NCI-H2081 treated with DMSO at 0.1 percent for 48 hours (cell line): ENCODE results near the gene NKX1-1.
"Not testable (repeated sequence)": the region's sequence is repeated elsewhere in the genome, so short reads cannot be mapped to it uniquely, and the experiment has no call there.

Source experiments
- DNase-seq: peaks from one replicate; lab custom pipeline; 2025; lab: John Stamatoyannopoulos, UW

NKX1-1 gene

GRCh38 chr4:1373892-1374705 lies 32.1 kb downstream of the NKX1-1 start:
- no peak for DNase-seq

GRCh38 chr4:1372576-1372975 lies 33.7 kb downstream of the NKX1-1 start:
- not testable (repeated sequence) for DNase-seq

- DNase-seq: no peak
These were observed 34.8 kb downstream of the NKX1-1 start for GRCh38 chr4:1371176-1372165.

GRCh38 chr4:1370321-1371124 lies 35.7 kb downstream of the NKX1-1 start:
- no peak for DNase-seq

GRCh38 chr4:1369479-1370079 lies 36.7 kb downstream of the NKX1-1 start:
- no peak for DNase-seq

GRCh38 chr4:1369091-1369450 lies 37.2 kb downstream of the NKX1-1 start:
- DNase-seq: no peak

- DNase-seq: no peak
These were observed 37.7 kb downstream of the NKX1-1 start for GRCh38 chr4:1368421-1369090.

- no peak for DNase-seq
These were observed 38.3 kb downstream of the NKX1-1 start for GRCh38 chr4:1367936-1368289.

GRCh38 chr4:1367230-1367935 lies 38.9 kb downstream of the NKX1-1 start:
- DNase-seq: no peak

GRCh38 chr4:1366371-1367229 lies 39.6 kb downstream of the NKX1-1 start:
- DNase-seq: no peak

GRCh38 chr4:1365271-1366178 lies 40.7 kb downstream of the NKX1-1 start:
- DNase-seq: peak; percentile 42

- no peak for DNase-seq
These were observed 41.5 kb downstream of the NKX1-1 start for GRCh38 chr4:1364748-1365147.

GRCh38 chr4:1364217-1364616 lies 42.0 kb downstream of the NKX1-1 start:
- DNase-seq: no peak

GRCh38 chr4:1363513-1363912 lies 42.7 kb downstream of the NKX1-1 start:
- DNase-seq: no peak

GRCh38 chr4:1362521-1362920 lies 43.7 kb downstream of the NKX1-1 start:
- DNase-seq: no peak

GRCh38 chr4:1362046-1362445 lies 44.2 kb downstream of the NKX1-1 start:
- no peak for DNase-seq

GRCh38 chr4:1361431-1361830 lies 44.8 kb downstream of the NKX1-1 start:
- no peak for DNase-seq
